K562 (cell line): ENCODE data around the gene PDIA5. TPM values are rescaled to one million over a fixed set of nuclear protein-coding genes. Genes with fewer than 3 reads are reported as not detected.

Experiments
- ATAC-seq: fragments of 200-7000 bp; cut with Tn5 transposase; 3 replicates; pipeline ENCODE4 v1.9.1; 2020; ENCODE audit warnings: moderate library complexity
- BruUV-seq: library from RNA; stranded (reverse); fragments of 400-500 nt; replicated peaks from 2 replicates; lab custom pipeline; 2021; lab: Mats Ljungman, UMichigan
- CTCF ChIA-PET: fragments of 300-600 bp; formaldehyde crosslinking; extraction: SDS; loops from one replicate; lab custom pipeline; 2021; ENCODE audit warnings: low intra/inter-chr PET ratio; lab: Yijun Ruan, JAX
- POLR2A ChIA-PET: fragments of 300-600, 350-650 bp; sonication (Branson Sonifier 250); formaldehyde crosslinking; extraction: SDS; loops from one replicate; lab custom pipeline; 2021; ENCODE audit warnings: antibody characterized with exemption, inconsistent platforms; lab: Yijun Ruan, JAX
- DNase-seq, 4 experiments: peaks; one replicate each; pipeline versions ENCODE4 v3.0.0 to v3.0.0-alpha.2; 2011 to 2018; ENCODE audit warnings: low spot score in 3 of 4, mixed read lengths in 3 of 4; ENCODE audit errors: extremely low read depth in 1 of 4
- FAIRE-seq: peaks from 2 replicates; lab custom pipeline; 2011; peaks lifted over from hg19 to GRCh38; lab: Jason Lieb, UNC
- H2AFZ ChIP-seq: 2 replicates; pipeline ENCODE4 v1.6.0; 2011; ENCODE audit warnings: low read depth, low read length, control low read depth, inconsistent platforms
- H3K27ac ChIP-seq: fragments of 200-600 bp; 3 replicates; pipeline ENCODE4 v1.8.0; 2011; ENCODE audit warnings: low read depth, mild to moderate bottlenecking, control low read depth, inconsistent platforms, low read length, moderate library complexity, mixed read lengths; ENCODE audit errors: extremely low read depth
- H3K27me3 ChIP-seq, 2 experiments: fragments of 300-600 bp in 1 of 2; 2 replicates in 1 of 2; 3 replicates in 1 of 2; pipeline versions ENCODE4 v1.6.0 to v1.8.0; 2011; ENCODE audit warnings: inconsistent platforms in 2 of 2, low read length in 2 of 2, mild to moderate bottlenecking in 1 of 2, mixed read lengths in 1 of 2, moderate library complexity in 1 of 2; ENCODE audit not compliant: control insufficient read depth in 2 of 2, insufficient read depth in 2 of 2
- H3K36me3 ChIP-seq: fragments of 300-600 bp; 3 replicates; pipeline ENCODE4 v1.8.0; 2011; ENCODE audit warnings: mild to moderate bottlenecking, low read length, inconsistent platforms; ENCODE audit not compliant: control insufficient read depth, insufficient read depth
- H3K4me1 ChIP-seq, 2 experiments: fragments of 200-600 bp in 1 of 2; replicated peaks in 1 of 2; 2 replicates in 1 of 2; 3 replicates in 1 of 2; pipeline versions ENCODE4 v1.5.1 to v1.8.0; 2011; ENCODE audit warnings: inconsistent platforms in 2 of 2, low read length in 2 of 2, mild to moderate bottlenecking in 1 of 2, mixed read lengths in 1 of 2, moderate library complexity in 1 of 2; ENCODE audit not compliant: control insufficient read depth in 2 of 2, insufficient read depth in 2 of 2
- H3K4me2 ChIP-seq: 2 replicates; pipeline ENCODE4 v1.6.1; 2011; ENCODE audit warnings: low read length, control low read depth, inconsistent platforms, mixed read lengths; ENCODE audit not compliant: insufficient read depth
- H3K4me3 ChIP-seq: fragments of 200-600 bp; sonication (generic), shearing (Covaris generic); 2 replicates; pipeline ENCODE4 v1.5.1; 2016; ENCODE audit warnings: control low read depth, inconsistent platforms
- H3K79me2 ChIP-seq: fragments of 200-600 bp; 3 replicates; pipeline ENCODE4 v1.8.0; 2011; ENCODE audit warnings: low read length, inconsistent platforms; ENCODE audit not compliant: control insufficient read depth, insufficient read depth
- H3K9ac ChIP-seq, 2 experiments: 2 replicates each; pipeline versions ENCODE4 v1.6.0 to v1.6.1; 2011; ENCODE audit warnings: low read depth in 2 of 2, low read length in 2 of 2, control low read depth in 1 of 2, inconsistent platforms in 1 of 2, mild to moderate bottlenecking in 1 of 2, mixed read lengths in 1 of 2; ENCODE audit not compliant: insufficient read depth in 1 of 2
- H3K9me1 ChIP-seq: one replicate; pipeline ENCODE4 v1.6.0; 2011; ENCODE audit warnings: inconsistent platforms, mild to moderate bottlenecking, low read length, moderate library complexity; ENCODE audit not compliant: control insufficient read depth, insufficient read depth
- H3K9me3 ChIP-seq: replicated peaks from 2 replicates; pipeline ENCODE4 v1.5.1; 2011; ENCODE audit warnings: low read depth, low read length, inconsistent platforms; ENCODE audit not compliant: control insufficient read depth, insufficient read depth
- H4K20me1 ChIP-seq: replicated peaks from 2 replicates; pipeline ENCODE4 v1.6.1; 2011; ENCODE audit warnings: low read length, inconsistent platforms, mixed read lengths; ENCODE audit not compliant: control insufficient read depth, insufficient read depth
- CCNT2 ChIP-seq: IDR thresholded peaks from 2 replicates; pipeline ENCODE4 v1.6.1; 2011; ENCODE audit warnings: borderline replicate concordance, low read depth, mild to moderate bottlenecking, moderate library complexity, mixed read lengths, low read length; ENCODE audit not compliant: insufficient read length; ENCODE audit errors: extremely low read depth
- GABPB1 ChIP-seq: sonication (generic); formaldehyde crosslinking; IDR thresholded peaks from 2 replicates; pipeline ENCODE4 v1.8.0; 2022; ENCODE audit warnings: mild to moderate bottlenecking, missing genetic modification reagents
- HMGN3 ChIP-seq: IDR thresholded peaks from 2 replicates; pipeline ENCODE4 v1.6.1; 2011; ENCODE audit warnings: borderline replicate concordance, low read depth, mild to moderate bottlenecking, mixed read lengths, low read length; ENCODE audit not compliant: insufficient read length; ENCODE audit errors: extremely low read depth
- NELFE ChIP-seq: IDR thresholded peaks from 2 replicates; pipeline ENCODE4 v1.6.1; 2011; ENCODE audit warnings: mild to moderate bottlenecking; ENCODE audit not compliant: insufficient read depth, insufficient read length
- NR2C2 ChIP-seq, 2 experiments: fragments of 200-800 bp in 1 of 2; sonication (Bioruptor generic) in 1 of 2; sonication (generic) in 1 of 2; formaldehyde crosslinking in 1 of 2; IDR thresholded peaks; 2 replicates each; pipeline versions ENCODE4 v1.6.1 to v1.8.0; 2016 to 2022; ENCODE audit warnings: mild to moderate bottlenecking in 1 of 2, missing compliant biosample characterization in 1 of 2, missing genetic modification characterization in 1 of 2, missing genetic modification reagents in 1 of 2
- RBM34 ChIP-seq: fragments of 200-400 bp; formaldehyde crosslinking; IDR thresholded peaks from 2 replicates; pipeline ENCODE4 v1.6.1; 2018; ENCODE audit warnings: low read length, borderline replicate concordance; ENCODE audit not compliant: insufficient read depth
- ZNF124 ChIP-seq: sonication (generic); formaldehyde crosslinking; IDR thresholded peaks from 2 replicates; pipeline ENCODE4 v1.8.1; 2022; ENCODE audit warnings: missing genetic modification reagents
- ZNF436 ChIP-seq: fragments of 250-450, 450-650 bp; sonication (Bioruptor Pico); formaldehyde crosslinking; IDR thresholded peaks from 2 replicates; pipeline ENCODE4 v1.7.0; 2020; ENCODE audit warnings: mild to moderate bottlenecking
- ZNF609 ChIP-seq: sonication (generic); formaldehyde crosslinking; IDR thresholded peaks from 2 replicates; pipeline ENCODE4 v1.8.1; 2023; ENCODE audit warnings: missing genetic modification reagents, mild to moderate bottlenecking, borderline replicate concordance
- WGBS: fragments of 100-300 bp; shearing (Covaris generic); methylation state at CpG from one replicate; pipeline ENCODE4 v1.1.6; 2016; ENCODE audit warnings: low coverage, mixed read lengths; ENCODE audit not compliant: insufficient coverage; ENCODE audit errors: missing lambda C conversion rate; 5-methylcytosine and 5-hydroxymethylcytosine counted together
- in situ Hi-C: fragments of 300-500 bp; cut with MboI; formaldehyde crosslinking; loops from 4 replicates; pipeline ENCODE4 v1.15.0; 2018; ENCODE audit warnings: inconsistent platforms, mixed read lengths
- intact Hi-C: fragments of 100-400 bp; cut with micrococcal nuclease; formaldehyde crosslinking; loops from 2 replicates; pipeline ENCODE4 v1.14.2; 2022
- polyA plus RNA-seq, 8 experiments: library from polyadenylated mRNA; depleted of rRNA in 4 of 8; stranded (reverse) in 5 of 8; unstranded in 3 of 8; fragments of >200 nt; fragmentation: Nextera tagmentation in 2 of 8; fragmentation: Illumina TruSeq in 1 of 8; extraction: Ambion mirVana in 2 of 8; extraction: Trizol in 1 of 8; gene quantifications; 2 replicates each; pipeline versions ENCODE4 v1.2.1 to v1.2.3, GENCODE V29; 2011 to 2014; ENCODE audit warnings: inconsistent platforms in 1 of 8, missing spikeins in 1 of 8
- total RNA-seq, 7 experiments: library from RNA; depleted of rRNA in 6 of 7; stranded (reverse); fragments of >200 nt in 6 of 7; fragmentation: Illumina TruSeq in 2 of 7; extraction: Trizol in 2 of 7; gene quantifications; 2 replicates each; pipeline versions ENCODE4 v1.2.1 to v1.2.3, GENCODE V29; 2011 to 2021; ENCODE audit warnings: low replicate concordance in 1 of 7
- TF ChIP-seq, protein P1 (sequence below): fragments of 200-400 bp; formaldehyde crosslinking; IDR thresholded peaks from 2 replicates; pipeline ENCODE4 v1.6.1; 2017; ENCODE audit warnings: mild to moderate bottlenecking, low read depth, low read length, moderate library complexity
- TF ChIP-seq, protein P2 (sequence below), 3 experiments: fragments of 200-800 bp in 1 of 3; sonication (Bioruptor generic) in 1 of 3; sonication (generic) in 1 of 3; formaldehyde crosslinking in 1 of 3; IDR thresholded peaks; 2 replicates each; pipeline versions ENCODE4 v1.6.1 to v1.8.0; 2016 to 2022; ENCODE audit warnings: mild to moderate bottlenecking in 2 of 3, missing compliant biosample characterization in 2 of 3, missing genetic modification characterization in 2 of 3, missing genetic modification reagents in 1 of 3

PDIA5 gene
- total and polyA plus RNA-seq, 9 of the 15 experiments (the other 6 are each of a cell fraction or from before 2014, with no cell fraction given), result 3.4 to 31.8 (median 19.6) TPM

- TF ChIP-seq GABPB1, result no peak
Measured at GRCh38 chr3:123019591-123019990, 47.2 kb upstream of the PDIA5 start (continued).

DNA sequence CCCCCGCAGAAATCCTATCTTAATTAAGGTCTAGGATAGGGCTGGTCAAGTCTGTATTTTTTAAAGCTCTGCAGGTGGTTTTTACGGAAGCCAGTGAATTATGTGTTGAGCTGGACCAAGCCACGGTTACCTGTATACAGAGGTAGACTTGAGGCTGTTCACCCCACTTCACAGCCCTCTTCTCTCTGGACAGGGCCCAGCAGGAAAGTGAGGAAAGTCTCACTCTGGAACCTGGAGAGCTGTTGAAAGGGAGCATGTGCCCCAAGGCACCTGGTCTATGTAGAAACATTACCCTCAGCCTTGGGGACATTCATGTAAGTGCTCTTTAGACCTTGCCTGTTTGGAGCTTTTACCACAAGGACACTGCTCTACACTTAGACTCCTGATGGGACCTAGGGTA is 46.1 kb upstream of the PDIA5 start:
- H3K4me2 ChIP-seq, result no peak overlapping the region
- CTCF ChIA-PET, result no interaction called here
- no peak for FAIRE-seq
- POLR2A ChIA-PET, result interaction anchor here (0.6 to 1.0 kb wide), 2 partner anchors 24 to 69 kb away, joined by 3 to 4 read pairs; no protein-coding TSS in a partner anchor
- H2AFZ ChIP-seq, result no peak overlapping the region
- H4K20me1 ChIP-seq, result no peaks in the 10 kb centered on the region
- no peak overlapping the region for H3K9ac ChIP-seq
- WGBS, result 5% methylated on average over 3 of the region's 3 CpGs
- H3K4me1 ChIP-seq, result no peaks in the 10 kb centered on the region
- no TSS peak for BruUV-seq
- no peak overlapping the region for H3K4me3 ChIP-seq
- no peaks in the 10 kb centered on the region for H3K9me3 ChIP-seq
- no peaks in the 10 kb centered on the region for H3K36me3 ChIP-seq
- H3K27ac ChIP-seq, result no peak overlapping the region
- no peak for DNase-seq
- H3K9me1 ChIP-seq, result no peaks in the 10 kb centered on the region
- H3K27me3 ChIP-seq, result peaks cover 8 to 30% of the 10 kb centered on the region in 2 experiments; a peak in 4 of 5 replicates
- intact Hi-C loops, result loop anchor here (10.0 kb wide), 2 partner anchors 266 to 456 kb away; partner anchors contain the start of genes DTX3L and PARP9
- no peak for ATAC-seq
- in situ Hi-C loops, result no loop called here
- H3K79me2 ChIP-seq, result no peaks in the 10 kb centered on the region
- TF ChIP-seq HMGN3 (no peak), ZNF609 (CRISPR knock-in tag) (no peak), RBM34 (no peak), NR2C2 (CRISPR knock-in tag; IDR thresholded peaks at IDR 0.05) (no peak), NR2C2 (tag; IDR thresholded peaks at IDR 0.05) (no peak), ZNF436 (no peak), CCNT2 (no peak), NELFE (no peak), ZNF124 (CRISPR knock-in tag) (no peak)
- TF ChIP-seq, protein P1, sequence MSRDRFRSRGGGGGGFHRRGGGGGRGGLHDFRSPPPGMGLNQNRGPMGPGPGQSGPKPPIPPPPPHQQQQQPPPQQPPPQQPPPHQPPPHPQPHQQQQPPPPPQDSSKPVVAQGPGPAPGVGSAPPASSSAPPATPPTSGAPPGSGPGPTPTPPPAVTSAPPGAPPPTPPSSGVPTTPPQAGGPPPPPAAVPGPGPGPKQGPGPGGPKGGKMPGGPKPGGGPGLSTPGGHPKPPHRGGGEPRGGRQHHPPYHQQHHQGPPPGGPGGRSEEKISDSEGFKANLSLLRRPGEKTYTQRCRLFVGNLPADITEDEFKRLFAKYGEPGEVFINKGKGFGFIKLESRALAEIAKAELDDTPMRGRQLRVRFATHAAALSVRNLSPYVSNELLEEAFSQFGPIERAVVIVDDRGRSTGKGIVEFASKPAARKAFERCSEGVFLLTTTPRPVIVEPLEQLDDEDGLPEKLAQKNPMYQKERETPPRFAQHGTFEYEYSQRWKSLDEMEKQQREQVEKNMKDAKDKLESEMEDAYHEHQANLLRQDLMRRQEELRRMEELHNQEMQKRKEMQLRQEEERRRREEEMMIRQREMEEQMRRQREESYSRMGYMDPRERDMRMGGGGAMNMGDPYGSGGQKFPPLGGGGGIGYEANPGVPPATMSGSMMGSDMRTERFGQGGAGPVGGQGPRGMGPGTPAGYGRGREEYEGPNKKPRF, result no peak
- TF ChIP-seq, protein P2, sequence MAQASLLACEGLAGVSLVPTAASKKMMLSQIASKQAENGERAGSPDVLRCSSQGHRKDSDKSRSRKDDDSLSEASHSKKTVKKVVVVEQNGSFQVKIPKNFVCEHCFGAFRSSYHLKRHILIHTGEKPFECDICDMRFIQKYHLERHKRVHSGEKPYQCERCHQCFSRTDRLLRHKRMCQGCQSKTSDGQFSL (CRISPR knock-in tag; IDR thresholded peaks at IDR 0.05), result no peak
- TF ChIP-seq, protein P2 (tag; IDR thresholded peaks at IDR 0.05), result no peak
